GM19023 (cell line): ENCODE results near the gene EIF3K.
"Not testable (repeated sequence)": the region's sequence is repeated elsewhere in the genome, so short reads cannot be mapped to it uniquely, and the experiment has no call there.

ENCODE experiments used
- ATAC-seq: cut with Tn5 transposase; IDR thresholded peaks from one replicate; pipeline ENCODE4 v1.9.1; 2021; ENCODE audit warnings: mild to moderate bottlenecking, moderate library complexity; ENCODE audit not compliant: unreplicated experiment

The EIF3K gene

GRCh38 chr19:38617764-38618589 lies 1.0 kb upstream of the EIF3K start, which contains the start of gene MAP4K1:
Gene MAP4K1, minus strand, starts transcription at chr19:38617953. Its CDS starts 58 bp downstream, at chr19:38617895.
- ATAC-seq, result peak; percentile 58

GRCh38 chr19:38619361-38620174 lies 580 bp downstream of the EIF3K start:
- peak; percentile 0 for ATAC-seq

- no peak for ATAC-seq
Measured at GRCh38 chr19:38624822-38625221, 5.8 kb downstream of the EIF3K start.

- no peak for ATAC-seq
Measured at GRCh38 chr19:38626401-38626800, 7.4 kb downstream of the EIF3K start.

GRCh38 chr19:38629568-38629967 lies 10.6 kb downstream of the EIF3K start:
- no peak for ATAC-seq

GRCh38 chr19:38631301-38631700 lies 12.3 kb downstream of the EIF3K start:
- not testable (repeated sequence) for ATAC-seq

GRCh38 chr19:38631811-38632475 lies 13.0 kb downstream of the EIF3K start:
- not testable (repeated sequence) for ATAC-seq

- no peak for ATAC-seq
Measured at GRCh38 chr19:38632476-38633213, 13.7 kb downstream of the EIF3K start.

- no peak for ATAC-seq
Measured at GRCh38 chr19:38634757-38635482, 15.9 kb downstream of the EIF3K start.

- ATAC-seq, result no peak
Measured at GRCh38 chr19:38635483-38636399, 16.8 kb downstream of the EIF3K start.

- no peak for ATAC-seq
Measured at GRCh38 chr19:38638461-38638860, 19.5 kb downstream of the EIF3K start.

GRCh38 chr19:38639679-38640078 lies 20.7 kb downstream of the EIF3K start:
- ATAC-seq, result no peak

GRCh38 chr19:38640368-38640767 lies 21.4 kb downstream of the EIF3K start:
- no peak for ATAC-seq

GRCh38 chr19:38642176-38642575 lies 23.2 kb downstream of the EIF3K start:
- no peak for ATAC-seq

GRCh38 chr19:38644719-38645118 lies 25.7 kb downstream of the EIF3K start:
- no peak for ATAC-seq

- ATAC-seq, result peak; percentile 92
Measured at GRCh38 chr19:38647368-38647965, 28.5 kb downstream of the EIF3K start, which contains the start of gene ACTN4. Gene ACTN4, plus strand, starts transcription at chr19:38647649. Its CDS starts 97 bp downstream, at chr19:38647746.

GRCh38 chr19:38647966-38648768 lies 29.2 kb downstream of the EIF3K start:
- no peak for ATAC-seq
